ENCODE data around the gene CCM2. TPM values are rescaled to one million over a fixed set of nuclear protein-coding genes. Genes with fewer than 3 reads are reported as not detected.

Gene CCM2
- total and polyA plus RNA-seq, 2 experiments from 2014 or later = 24.9 to 40.1 TPM

DNA sequence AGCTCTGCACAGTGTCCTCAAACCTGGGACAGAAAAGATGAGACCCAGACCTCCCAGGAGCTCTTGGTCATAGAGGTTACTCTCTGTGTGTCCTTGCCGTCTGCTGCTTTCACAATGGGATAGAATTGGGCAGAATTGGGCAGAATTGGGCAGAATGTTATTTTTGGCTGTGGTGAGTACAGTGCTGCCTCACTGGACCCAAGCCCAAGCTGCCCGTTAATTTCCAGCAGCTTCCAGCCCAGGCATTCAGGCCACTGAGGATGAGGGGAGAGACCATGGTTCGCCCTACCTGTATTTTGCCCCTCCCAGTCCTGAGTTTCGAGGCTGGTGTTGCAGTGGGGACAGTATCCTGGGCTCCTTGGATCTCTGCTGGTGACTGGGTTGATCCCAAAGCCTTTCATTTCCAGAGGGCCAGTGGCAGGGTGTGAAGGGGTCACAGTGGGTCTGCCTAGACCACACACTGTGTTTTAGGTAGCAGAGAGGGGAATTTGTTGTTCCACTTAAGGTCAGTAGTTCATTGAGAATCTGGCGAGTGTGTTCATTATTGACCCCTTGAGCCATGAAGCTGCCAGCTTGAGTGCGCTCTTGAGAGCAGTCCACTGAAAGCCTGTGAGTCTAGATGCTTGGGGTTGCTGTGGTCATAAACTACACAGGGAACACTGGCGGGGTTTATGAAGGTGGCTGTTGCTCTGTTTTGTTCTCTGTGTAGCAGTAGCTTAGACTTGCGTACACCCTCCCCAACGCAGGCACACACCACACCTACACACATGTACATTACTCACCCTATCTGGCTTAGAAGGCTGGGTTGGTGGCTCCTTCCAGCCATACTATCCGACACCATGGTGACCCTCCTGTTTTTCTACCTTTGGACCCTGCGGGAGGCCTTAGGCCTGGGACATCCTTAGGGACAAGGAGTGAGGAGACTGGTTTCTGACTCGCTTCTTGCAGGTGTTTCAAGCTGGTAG is 65.3 kb downstream of the CCM2 start:
- no peak overlapping the region for H2AFZ ChIP-seq

More for the DNA sequence above, 65.3 kb downstream of the CCM2 start:
- Mint-ChIP-seq H3K9me3 (no peaks in the 10 kb centered on the region), H3K27ac (no peak overlapping the region), H3K27me3 (ENCODE audit: insufficient read depth, low read depth, poor library complexity) (peaks cover 2% of the 10 kb centered on the region), H3K36me3 (ENCODE audit: low read depth) (peaks cover 8% of the 10 kb centered on the region; the same call in 2 of the 3 replicates), H3K4me1 (no peaks in the 10 kb centered on the region), H3K4me3 (no peak overlapping the region)
- Histone ChIP-seq H3K4me2 (no peak overlapping the region), H3K79me2 (replicated peaks; ENCODE audit: insufficient read depth) (0 out of 2 replicates have a peak, but pooled peaks cover 10% of the 10 kb centered on the region), H4K20me1 (replicated peaks; ENCODE audit: insufficient read depth) (no peaks in the 10 kb centered on the region; the same call in none of the 2 replicates), H3K27ac (ENCODE audit: low read depth) (no peak overlapping the region), H3K36me3 (ENCODE audit: insufficient read depth) (no peaks in the 10 kb centered on the region), H3K4me1 (ENCODE audit: insufficient read depth) (no peaks in the 10 kb centered on the region), H3F3A (replicated peaks; ENCODE audit: low read depth) (no peaks in the 10 kb centered on the region), H3K27me3 (ENCODE audit: insufficient read depth) (no peaks in the 10 kb centered on the region), H3K9me2 (ENCODE audit: insufficient read depth) (no peaks in the 10 kb centered on the region), H3K4me3 (no peak overlapping the region)
- TF ChIP-seq NANOG (IDR thresholded peaks at IDR 0.05; ENCODE audit: borderline replicate concordance) (no peak), EZH2 (IDR thresholded peaks at IDR 0.05; ENCODE audit: low read depth, unreplicated experiment) (no peak), CTCF (conservative IDR thresholded peaks at IDR 0.05; ENCODE audit: low read depth in 2 of 2) (no peak), ZNF114 (CRISPR knock-in tag; IDR thresholded peaks at IDR 0.05) (no peak), ZNF331 (CRISPR knock-in tag; IDR thresholded peaks at IDR 0.05; ENCODE audit: low read depth) (no peak), EZH2phosphoT487 (IDR thresholded peaks at IDR 0.05; ENCODE audit: unreplicated experiment) (no peak), ZNF462 (CRISPR knock-in tag; IDR thresholded peaks at IDR 0.05) (no peak), STAT1 (IDR thresholded peaks at IDR 0.05; ENCODE audit: unreplicated experiment) (no peak), JUNB (IDR thresholded peaks at IDR 0.05; ENCODE audit: unreplicated experiment) (no peak)
- TF ChIP-seq, protein P1, sequence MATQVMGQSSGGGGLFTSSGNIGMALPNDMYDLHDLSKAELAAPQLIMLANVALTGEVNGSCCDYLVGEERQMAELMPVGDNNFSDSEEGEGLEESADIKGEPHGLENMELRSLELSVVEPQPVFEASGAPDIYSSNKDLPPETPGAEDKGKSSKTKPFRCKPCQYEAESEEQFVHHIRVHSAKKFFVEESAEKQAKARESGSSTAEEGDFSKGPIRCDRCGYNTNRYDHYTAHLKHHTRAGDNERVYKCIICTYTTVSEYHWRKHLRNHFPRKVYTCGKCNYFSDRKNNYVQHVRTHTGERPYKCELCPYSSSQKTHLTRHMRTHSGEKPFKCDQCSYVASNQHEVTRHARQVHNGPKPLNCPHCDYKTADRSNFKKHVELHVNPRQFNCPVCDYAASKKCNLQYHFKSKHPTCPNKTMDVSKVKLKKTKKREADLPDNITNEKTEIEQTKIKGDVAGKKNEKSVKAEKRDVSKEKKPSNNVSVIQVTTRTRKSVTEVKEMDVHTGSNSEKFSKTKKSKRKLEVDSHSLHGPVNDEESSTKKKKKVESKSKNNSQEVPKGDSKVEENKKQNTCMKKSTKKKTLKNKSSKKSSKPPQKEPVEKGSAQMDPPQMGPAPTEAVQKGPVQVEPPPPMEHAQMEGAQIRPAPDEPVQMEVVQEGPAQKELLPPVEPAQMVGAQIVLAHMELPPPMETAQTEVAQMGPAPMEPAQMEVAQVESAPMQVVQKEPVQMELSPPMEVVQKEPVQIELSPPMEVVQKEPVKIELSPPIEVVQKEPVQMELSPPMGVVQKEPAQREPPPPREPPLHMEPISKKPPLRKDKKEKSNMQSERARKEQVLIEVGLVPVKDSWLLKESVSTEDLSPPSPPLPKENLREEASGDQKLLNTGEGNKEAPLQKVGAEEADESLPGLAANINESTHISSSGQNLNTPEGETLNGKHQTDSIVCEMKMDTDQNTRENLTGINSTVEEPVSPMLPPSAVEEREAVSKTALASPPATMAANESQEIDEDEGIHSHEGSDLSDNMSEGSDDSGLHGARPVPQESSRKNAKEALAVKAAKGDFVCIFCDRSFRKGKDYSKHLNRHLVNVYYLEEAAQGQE (IDR thresholded peaks at IDR 0.05; ENCODE audit: unreplicated experiment) = no peak
- TF ChIP-seq, protein P2, sequence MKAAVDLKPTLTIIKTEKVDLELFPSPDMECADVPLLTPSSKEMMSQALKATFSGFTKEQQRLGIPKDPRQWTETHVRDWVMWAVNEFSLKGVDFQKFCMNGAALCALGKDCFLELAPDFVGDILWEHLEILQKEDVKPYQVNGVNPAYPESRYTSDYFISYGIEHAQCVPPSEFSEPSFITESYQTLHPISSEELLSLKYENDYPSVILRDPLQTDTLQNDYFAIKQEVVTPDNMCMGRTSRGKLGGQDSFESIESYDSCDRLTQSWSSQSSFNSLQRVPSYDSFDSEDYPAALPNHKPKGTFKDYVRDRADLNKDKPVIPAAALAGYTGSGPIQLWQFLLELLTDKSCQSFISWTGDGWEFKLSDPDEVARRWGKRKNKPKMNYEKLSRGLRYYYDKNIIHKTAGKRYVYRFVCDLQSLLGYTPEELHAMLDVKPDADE (IDR thresholded peaks at IDR 0.05) = no peak
- DNase-seq (ENCODE audit: low spot score) = no peak
- no peak for ATAC-seq

Data from GM23338 (cell line).